Activated CD4-positive, alpha-beta T cell treated with anti-CD3 and anti-CD28 coated beads, Interleukin-2, amount 10 ng/mL, durations not matched to agents 7 days and 5 days (primary cell): Measurements from ENCODE around the gene WNK3. TPM values are rescaled to one million over a fixed set of nuclear protein-coding genes. Genes with fewer than 3 reads are reported as not detected.

Experiments
- CTCF ChIA-PET: fragments of 350-600 bp; sonication (Branson Sonifier 250); formaldehyde crosslinking; loops from one replicate; lab custom pipeline; 2021; ENCODE audit warnings: antibody characterized with exemption; lab: Charles Lee
- POLR2A ChIA-PET: fragments of 350-600 bp; sonication (Branson Sonifier 250); formaldehyde crosslinking; loops from one replicate; lab custom pipeline; 2021; ENCODE audit warnings: antibody characterized with exemption; lab: Charles Lee
- DNase-seq: peaks from one replicate; pipeline ENCODE4 v3.0.0-alpha.2; 2020
- H3K27ac Mint-ChIP-seq: one replicate; pipeline ENCODE4 v1.8.0; 2021; ENCODE audit warnings: mild to moderate bottlenecking, moderate library complexity, mixed read lengths
- H3K27me3 Mint-ChIP-seq: one replicate; pipeline ENCODE4 v1.8.0; 2021; ENCODE audit warnings: mixed read lengths
- H3K36me3 Mint-ChIP-seq: one replicate; pipeline ENCODE4 v1.8.0; 2021; ENCODE audit warnings: low read depth, mixed read lengths
- H3K4me1 Mint-ChIP-seq: one replicate; pipeline ENCODE4 v1.8.0; 2021; ENCODE audit warnings: mixed read lengths
- H3K4me3 Mint-ChIP-seq: one replicate; pipeline ENCODE4 v1.8.0; 2021; ENCODE audit warnings: mild to moderate bottlenecking, moderate library complexity, mixed read lengths
- H3K9me3 Mint-ChIP-seq: one replicate; pipeline ENCODE4 v1.8.0; 2021; ENCODE audit warnings: mixed read lengths
- total RNA-seq, 2 experiments: library from RNA; stranded (reverse); gene quantifications; one replicate each; pipeline ENCODE4 v1.2.3, GENCODE V29; 2021

Gene WNK3
- total RNA-seq, 2 experiments from 2014 or later: 0.07 to 0.15 TPM

DNA sequence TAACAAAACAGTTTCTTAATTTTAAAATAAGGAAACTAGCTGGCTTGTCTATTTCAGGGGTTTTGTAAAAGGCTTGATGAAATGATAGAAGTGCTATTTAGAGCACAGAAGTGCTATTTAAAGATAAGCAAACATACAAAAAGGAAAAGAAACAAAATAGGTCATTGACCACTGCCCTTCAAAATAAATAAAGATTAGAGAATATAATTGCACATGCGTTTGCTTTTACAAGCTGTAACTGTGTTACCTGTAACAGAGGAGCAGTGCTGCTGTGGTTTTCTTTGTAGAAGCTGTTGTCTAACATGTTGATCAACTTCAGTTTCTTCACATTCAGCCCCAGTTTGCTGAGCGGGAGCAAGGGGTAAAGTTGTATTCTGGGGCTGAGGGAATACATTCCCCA is 63.5 kb downstream of the WNK3 start:
- no peak overlapping the region for H3K27ac Mint-ChIP-seq
- no peak for DNase-seq
- no peaks in the 10 kb centered on the region for H3K36me3 Mint-ChIP-seq
- ChIA-PET CTCF (interaction anchor here (0.6 kb wide), 1 partner anchor 118 kb away, joined by 4 read pairs; no protein-coding TSS in a partner anchor), POLR2A (no interaction called here)
- H3K4me1 Mint-ChIP-seq: no peaks in the 10 kb centered on the region
- no peaks in the 10 kb centered on the region for H3K9me3 Mint-ChIP-seq
- peaks cover 1% of the 10 kb centered on the region for H3K27me3 Mint-ChIP-seq
- H3K4me3 Mint-ChIP-seq: no peak overlapping the region

GRCh38 chrX:54292755-54293154 is 65.1 kb downstream of the WNK3 start:
- Mint-ChIP-seq H3K27me3 (peaks cover 1% of the 10 kb centered on the region), H3K9me3 (no peaks in the 10 kb centered on the region), H3K4me3 (no peak overlapping the region), H3K27ac (no peak overlapping the region), H3K36me3 (no peaks in the 10 kb centered on the region), H3K4me1 (no peaks in the 10 kb centered on the region)
- DNase-seq: no peak
- POLR2A ChIA-PET: no interaction called here
- CTCF ChIA-PET: no interaction called here

GRCh38 chrX:54291758-54292157 is 66.1 kb downstream of the WNK3 start:
- DNase-seq: no peak
- ChIA-PET POLR2A (no interaction called here), CTCF (no interaction called here)
- Mint-ChIP-seq H3K36me3 (no peaks in the 10 kb centered on the region), H3K4me3 (no peak overlapping the region), H3K27me3 (peaks cover 4% of the 10 kb centered on the region), H3K27ac (no peak overlapping the region), H3K4me1 (no peaks in the 10 kb centered on the region), H3K9me3 (no peaks in the 10 kb centered on the region)

DNA sequence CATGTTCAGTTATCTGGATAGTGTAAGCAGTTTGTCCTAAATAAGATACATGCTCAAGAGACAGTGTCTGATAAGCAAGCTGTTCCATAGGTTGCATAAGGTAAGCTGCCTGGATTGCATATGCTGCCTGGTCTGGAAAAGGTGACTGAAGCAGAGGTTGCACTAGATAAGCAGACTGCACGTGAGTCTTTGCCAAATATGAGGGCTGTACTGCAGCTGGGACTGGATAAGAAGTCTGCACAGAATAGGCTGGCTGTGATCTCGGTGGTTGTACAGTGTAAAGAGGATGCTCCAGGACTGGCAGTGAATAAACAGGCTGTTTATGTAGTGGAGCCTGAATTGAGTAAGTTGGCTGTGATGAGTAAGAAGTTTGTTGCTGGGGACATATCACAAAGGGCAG is 68.9 kb downstream of the WNK3 start:
- Mint-ChIP-seq H3K27ac (no peak overlapping the region), H3K4me3 (no peak overlapping the region), H3K27me3 (peaks cover 4% of the 10 kb centered on the region), H3K4me1 (no peaks in the 10 kb centered on the region), H3K36me3 (no peaks in the 10 kb centered on the region), H3K9me3 (no peaks in the 10 kb centered on the region)
- POLR2A ChIA-PET: no interaction called here
- CTCF ChIA-PET: no interaction called here
- no peak for DNase-seq

DNA sequence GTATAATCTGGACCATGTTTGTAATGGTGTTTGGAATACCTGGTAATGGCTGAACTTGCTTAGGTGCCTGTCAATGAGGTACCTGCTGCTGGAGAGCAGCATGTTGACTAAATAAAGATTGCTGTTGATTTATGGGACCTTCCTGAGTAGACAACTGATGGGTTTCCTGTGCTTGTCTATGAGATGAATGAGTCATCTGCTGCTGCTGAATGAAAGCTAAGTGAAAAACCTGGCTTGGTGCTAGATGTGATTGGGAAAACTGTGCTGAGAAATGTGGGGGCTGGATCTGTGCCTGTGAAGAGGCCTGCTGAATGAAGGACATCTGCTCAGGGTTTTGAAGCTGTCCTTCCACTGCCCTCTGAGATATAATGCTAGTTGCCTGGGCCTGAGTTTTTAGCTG is 69.6 kb downstream of the WNK3 start:
- CTCF ChIA-PET: no interaction called here
- POLR2A ChIA-PET: no interaction called here
- Mint-ChIP-seq H3K27ac (no peak overlapping the region), H3K9me3 (no peaks in the 10 kb centered on the region), H3K4me3 (no peak overlapping the region), H3K36me3 (no peaks in the 10 kb centered on the region), H3K27me3 (peaks cover 4% of the 10 kb centered on the region), H3K4me1 (no peaks in the 10 kb centered on the region)
- DNase-seq: no peak

- no peak for DNase-seq
- H3K27me3 Mint-ChIP-seq: no peaks in the 10 kb centered on the region
- no peaks in the 10 kb centered on the region for H3K36me3 Mint-ChIP-seq
- H3K4me1 Mint-ChIP-seq: no peaks in the 10 kb centered on the region
- no peaks in the 10 kb centered on the region for H3K9me3 Mint-ChIP-seq
- ChIA-PET POLR2A (no interaction called here), CTCF (no interaction called here)
- no peak overlapping the region for H3K4me3 Mint-ChIP-seq
- H3K27ac Mint-ChIP-seq: no peak overlapping the region
Observed at GRCh38 chrX:54281676-54282075, 76.2 kb downstream of the WNK3 start.

GRCh38 chrX:54280466-54280865 is 77.4 kb downstream of the WNK3 start:
- CTCF ChIA-PET: interaction anchor here (0.6 kb wide), 1 partner anchor 27 kb away, joined by 3 read pairs; no protein-coding TSS in a partner anchor
- Mint-ChIP-seq H3K27ac (no peak overlapping the region), H3K9me3 (no peaks in the 10 kb centered on the region), H3K4me3 (no peak overlapping the region), H3K36me3 (no peaks in the 10 kb centered on the region), H3K4me1 (no peaks in the 10 kb centered on the region), H3K27me3 (no peaks in the 10 kb centered on the region)
- POLR2A ChIA-PET: no interaction called here
- DNase-seq: no peak

DNA sequence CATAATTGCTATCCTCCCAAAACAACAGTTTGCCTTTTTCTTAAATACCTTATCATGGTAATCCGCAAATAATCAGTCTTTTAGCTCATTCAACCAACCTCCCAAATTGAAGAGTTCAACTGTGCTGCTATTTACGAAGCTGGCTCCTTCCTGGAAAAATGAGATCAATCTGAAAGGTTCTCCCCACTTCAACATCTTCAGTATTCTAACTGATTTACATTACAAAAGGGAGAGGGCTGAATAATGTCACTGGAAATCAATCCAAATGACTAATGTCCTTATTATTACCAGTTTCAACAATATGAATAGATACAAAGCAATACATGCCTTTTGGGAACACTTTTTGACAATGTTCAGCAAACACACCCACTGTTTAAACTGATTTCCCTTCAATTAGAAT is 86.2 kb downstream of the WNK3 start:
- no peak for DNase-seq
- CTCF ChIA-PET: interaction anchor here (0.6 kb wide), 1 partner anchor 307 kb away, joined by 3 read pairs; no protein-coding TSS in a partner anchor
- H3K4me3 Mint-ChIP-seq: no peak overlapping the region

DNA sequence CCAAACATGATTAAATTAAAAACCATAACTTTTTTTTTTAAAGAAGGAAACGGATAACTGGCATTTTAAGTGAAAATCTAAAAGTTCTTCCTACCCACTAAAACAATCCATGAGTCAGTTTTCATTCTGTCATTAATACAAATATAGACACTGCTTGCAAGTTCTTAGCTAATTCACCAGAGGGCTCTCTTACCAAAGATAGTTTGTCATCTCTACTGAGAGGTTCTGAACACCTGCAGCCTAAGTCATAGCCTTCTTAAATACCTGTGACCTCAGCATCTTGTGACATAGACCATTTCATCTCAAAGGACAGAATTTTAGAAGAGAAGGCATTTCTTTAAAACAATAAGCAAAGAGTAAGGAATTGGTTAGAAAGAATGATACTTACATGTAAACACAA is 109.5 kb downstream of the WNK3 start:
- no peaks in the 10 kb centered on the region for H3K4me1 Mint-ChIP-seq
- DNase-seq: no peak
- no peaks in the 10 kb centered on the region for H3K36me3 Mint-ChIP-seq
- H3K27me3 Mint-ChIP-seq: peaks cover 2% of the 10 kb centered on the region
- CTCF ChIA-PET: interaction anchor here (0.7 kb wide), 2 partner anchors 92 to 231 kb away, joined by 3 to 4 read pairs; no protein-coding TSS in a partner anchor
- H3K9me3 Mint-ChIP-seq: no peaks in the 10 kb centered on the region
- no peak overlapping the region for H3K4me3 Mint-ChIP-seq
- POLR2A ChIA-PET: no interaction called here
- H3K27ac Mint-ChIP-seq: no peak overlapping the region

More for the DNA sequence above, 86.2 kb downstream of the WNK3 start:
- Mint-ChIP-seq H3K9me3 (no peaks in the 10 kb centered on the region), H3K27me3 (no peaks in the 10 kb centered on the region), H3K27ac (no peak overlapping the region), H3K36me3 (no peaks in the 10 kb centered on the region), H3K4me1 (no peaks in the 10 kb centered on the region)
- POLR2A ChIA-PET: no interaction called here

GRCh38 chrX:54246866-54247265 is 111.0 kb downstream of the WNK3 start:
- H3K4me1 Mint-ChIP-seq: no peaks in the 10 kb centered on the region
- ChIA-PET CTCF (no interaction called here), POLR2A (no interaction called here)
- no peak overlapping the region for H3K27ac Mint-ChIP-seq
- peaks cover 2% of the 10 kb centered on the region for H3K27me3 Mint-ChIP-seq
- H3K4me3 Mint-ChIP-seq: no peak overlapping the region
- no peaks in the 10 kb centered on the region for H3K9me3 Mint-ChIP-seq
- no peak for DNase-seq
- no peaks in the 10 kb centered on the region for H3K36me3 Mint-ChIP-seq

GRCh38 chrX:54238588-54238987 is 119.3 kb downstream of the WNK3 start:
- POLR2A ChIA-PET: no interaction called here
- Mint-ChIP-seq H3K4me1 (no peaks in the 10 kb centered on the region), H3K36me3 (no peaks in the 10 kb centered on the region), H3K27ac (no peak overlapping the region), H3K27me3 (no peaks in the 10 kb centered on the region), H3K4me3 (no peak overlapping the region), H3K9me3 (no peaks in the 10 kb centered on the region)
- CTCF ChIA-PET: no interaction called here
- no peak for DNase-seq

- ChIA-PET POLR2A (interaction anchor here (0.6 kb wide), 1 partner anchor 474 kb away, joined by 3 read pairs; no protein-coding TSS in a partner anchor), CTCF (no interaction called here)
- Mint-ChIP-seq H3K4me3 (no peak overlapping the region), H3K4me1 (no peaks in the 10 kb centered on the region), H3K27ac (no peak overlapping the region), H3K27me3 (no peaks in the 10 kb centered on the region), H3K9me3 (no peaks in the 10 kb centered on the region), H3K36me3 (no peaks in the 10 kb centered on the region)
- DNase-seq: no peak
Observed at GRCh38 chrX:54237014-54237413, 120.8 kb downstream of the WNK3 start.

DNA sequence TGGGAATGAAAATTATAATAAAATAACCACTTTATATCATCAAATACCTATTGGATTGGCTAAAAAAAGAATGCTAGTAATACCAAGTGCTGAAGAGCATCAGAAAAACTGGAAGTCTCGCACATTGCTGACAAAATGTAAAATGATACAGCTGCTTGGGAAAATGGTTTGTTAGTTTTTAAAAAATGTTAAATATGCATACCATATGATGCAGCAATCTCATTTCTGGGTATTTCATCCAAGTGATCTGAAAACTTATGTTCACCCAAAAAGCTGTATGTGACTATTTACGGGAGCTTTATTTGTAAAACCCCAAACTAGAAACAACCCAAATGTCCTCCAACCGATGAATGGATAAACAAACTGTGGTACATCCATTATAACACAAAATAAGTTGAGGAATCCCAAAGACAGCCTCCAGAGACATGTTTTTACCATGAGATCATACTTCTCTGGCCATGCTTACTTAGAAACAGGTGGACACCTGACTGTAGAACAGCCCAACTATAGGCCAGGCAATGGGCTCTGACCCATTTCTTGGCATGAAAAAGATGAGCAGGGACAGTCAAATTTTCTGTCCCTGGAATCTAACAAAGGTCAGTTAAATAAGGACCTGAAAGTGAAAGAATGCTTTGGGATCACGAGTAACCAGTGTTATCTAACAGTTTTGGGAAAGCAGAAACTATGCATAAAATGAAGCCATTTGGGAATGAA is 127.3 kb downstream of the WNK3 start:
- POLR2A ChIA-PET: no interaction called here

More for the DNA sequence above, 127.3 kb downstream of the WNK3 start:
- CTCF ChIA-PET: no interaction called here
- DNase-seq: no peak
- Mint-ChIP-seq H3K27me3 (no peaks in the 10 kb centered on the region), H3K4me3 (no peak overlapping the region), H3K4me1 (no peaks in the 10 kb centered on the region), H3K9me3 (no peaks in the 10 kb centered on the region), H3K36me3 (no peaks in the 10 kb centered on the region), H3K27ac (no peak overlapping the region)
